Epithelial cell of proximal tubule (primary cell): Measurements from ENCODE around the gene CAMTA1. TPM values are rescaled to one million over a fixed set of nuclear protein-coding genes. Genes with fewer than 3 reads are reported as not detected.

ENCODE experiments used
- DNase-seq: peaks from one replicate; pipeline ENCODE4 v3.0.0-alpha.2; 2011; ENCODE audit warnings: low read depth
- H3K4me3 ChIP-seq: 2 replicates; pipeline ENCODE4 v1.5.1; 2011; ENCODE audit warnings: low read depth, mild to moderate bottlenecking, low read length
- CTCF ChIP-seq: conservative IDR thresholded peaks from 2 replicates; pipeline ENCODE4 v1.5.1; 2012; ENCODE audit warnings: low read depth, mild to moderate bottlenecking, low read length
- total RNA-seq: library from RNA; depleted of rRNA; stranded (reverse); fragments of >200 nt; gene quantifications from 2 replicates; pipeline ENCODE4 v1.2.3, GENCODE V29; 2015

The CAMTA1 gene
- total RNA-seq, 1 donor from 2014 or later = 79.2 TPM

- H3K4me3 ChIP-seq = no peak overlapping the region
- TF ChIP-seq CTCF = no peak
- no peak for DNase-seq
Observed at GRCh38 chr1:7026169-7026568, 240.9 kb downstream of the CAMTA1 start.

- no peak overlapping the region for H3K4me3 ChIP-seq
- DNase-seq = no peak
- no peak for TF ChIP-seq CTCF
Observed at GRCh38 chr1:7032992-7033391, 247.7 kb downstream of the CAMTA1 start.

- H3K4me3 ChIP-seq = no peak overlapping the region
- no peak for DNase-seq
- no peak for TF ChIP-seq CTCF
Observed at GRCh38 chr1:7036386-7036785, 251.1 kb downstream of the CAMTA1 start.

- DNase-seq = no peak
- no peak for TF ChIP-seq CTCF
- no peak overlapping the region for H3K4me3 ChIP-seq
Observed at GRCh38 chr1:7039590-7040220, 254.5 kb downstream of the CAMTA1 start.

GRCh38 chr1:7040969-7041695 is 255.9 kb downstream of the CAMTA1 start:
- no peak for DNase-seq
- no peak overlapping the region for H3K4me3 ChIP-seq
- TF ChIP-seq CTCF = no peak

- peak; percentile 74 for TF ChIP-seq CTCF
- H3K4me3 ChIP-seq = no peak overlapping the region
- DNase-seq = no peak
Observed at GRCh38 chr1:7042322-7043190, 257.3 kb downstream of the CAMTA1 start.
